A549 (cell line): Measurements from ENCODE around the gene IKZF3. TPM values are rescaled to one million over a fixed set of nuclear protein-coding genes. Genes with fewer than 3 reads are reported as not detected.

ENCODE experiments used
- ATAC-seq, 2 experiments: fragments of 200-7000 bp in 1 of 2; fragments of >200 bp in 1 of 2; cut with Nextera tagmentation in 1 of 2; cut with Tn5 transposase in 1 of 2; 3 replicates each; pipeline versions ENCODE4 v1.8.0 to v1.9.1; 2018 to 2020; ENCODE audit warnings: mild to moderate bottlenecking in 1 of 2, moderate library complexity in 1 of 2
- CTCF ChIA-PET: fragments of 300-600 bp; sonication (Branson Sonifier 250); formaldehyde crosslinking; extraction: SDS; loops from one replicate; lab custom pipeline; 2021; ENCODE audit warnings: antibody characterized with exemption, inconsistent platforms; lab: Yijun Ruan, JAX
- POLR2A ChIA-PET: fragments of 350-600 bp; formaldehyde crosslinking; extraction: SDS; loops from one replicate; lab custom pipeline; 2021; ENCODE audit warnings: antibody characterized with exemption, inconsistent platforms; lab: Yijun Ruan, JAX
- DNase-seq, 2 experiments: peaks; one replicate each; pipeline versions ENCODE4 v3.0.0 to v3.0.0-alpha.2; 2011 to 2016; ENCODE audit warnings: low read depth in 1 of 2, low spot score in 1 of 2
- FAIRE-seq: peaks from 2 replicates; lab custom pipeline; 2011; peaks lifted over from hg19 to GRCh38; lab: Jason Lieb, UNC
- H3K27ac ChIP-seq, 2 experiments: fragments of >200 bp; sonication (Bioruptor Twin); formaldehyde crosslinking; 3 replicates each; pipeline ENCODE4 v1.5.1; 2016 to 2017
- H3K4me1 ChIP-seq: fragments of >200 bp; sonication (Bioruptor Twin); formaldehyde crosslinking; 3 replicates; pipeline ENCODE4 v1.6.1; 2016
- H3K4me2 ChIP-seq: fragments of >200 bp; sonication (Bioruptor Twin); formaldehyde crosslinking; 3 replicates; pipeline ENCODE4 v1.6.1; 2016
- H3K4me3 ChIP-seq: fragments of >200 bp; sonication (Bioruptor Twin); formaldehyde crosslinking; 3 replicates; pipeline ENCODE4 v1.5.1; 2016
- H3K9me3 ChIP-seq: fragments of >200 bp; sonication (Bioruptor Twin); formaldehyde crosslinking; 3 replicates; pipeline ENCODE4 v1.6.1; 2016
- ATOH8 ChIP-seq: fragments of 250-450 bp; sonication (Bioruptor Pico); IDR thresholded peaks from 2 replicates; pipeline ENCODE4 v1.5.0; 2020; ENCODE audit warnings: low read depth, mild to moderate bottlenecking, moderate library complexity
- CEBPB ChIP-seq, 2 experiments: fragments of >200 bp in 1 of 2; sonication (Bioruptor Twin) in 1 of 2; formaldehyde crosslinking in 1 of 2; IDR thresholded peaks; 2 replicates each; pipeline ENCODE4 v1.6.1; 2012 to 2016
- CHD2 ChIP-seq: fragments of 150-350 bp; IDR thresholded peaks from 2 replicates; pipeline ENCODE4 v1.6.1; 2014; ENCODE audit warnings: low read length; ENCODE audit not compliant: partially characterized antibody
- CTCF ChIP-seq: fragments of >200 bp; sonication (Bioruptor Twin); formaldehyde crosslinking; IDR thresholded peaks from 3 replicates; pipeline ENCODE4 v1.5.1; 2016
- E2F6 ChIP-seq: IDR thresholded peaks from 2 replicates; pipeline ENCODE4 v1.6.1; 2012; ENCODE audit warnings: low read depth, borderline replicate concordance
- EP300 ChIP-seq, 2 experiments: fragments of >200 bp; sonication (Bioruptor Twin); formaldehyde crosslinking; IDR thresholded peaks; 2 replicates in 1 of 2; 3 replicates in 1 of 2; pipeline ENCODE4 v1.6.1; 2016 to 2017
- HDAC2 ChIP-seq: fragments of 200-600 bp; sonication (generic); IDR thresholded peaks from 2 replicates; pipeline ENCODE4 v1.6.1; 2016
- HES2 ChIP-seq: fragments of >200 bp; sonication (Bioruptor Twin); formaldehyde crosslinking; IDR thresholded peaks from 2 replicates; pipeline ENCODE4 v1.6.1; 2016
- HEYL ChIP-seq: fragments of 250-450 bp; sonication (Bioruptor Pico); IDR thresholded peaks from 2 replicates; pipeline ENCODE4 v1.8.0; 2021; ENCODE audit warnings: mild to moderate bottlenecking, moderate library complexity
- HMGXB4 ChIP-seq: fragments of 250-450 bp; sonication (Bioruptor Pico); IDR thresholded peaks from 2 replicates; pipeline ENCODE4 v1.5.0; 2021; ENCODE audit warnings: mild to moderate bottlenecking, moderate library complexity, borderline replicate concordance
- HOXA7 ChIP-seq: fragments of 250-450 bp; sonication (Bioruptor Pico); IDR thresholded peaks from 2 replicates; pipeline ENCODE4 v1.5.0; 2020; ENCODE audit warnings: mild to moderate bottlenecking, moderate library complexity
- KDM5A ChIP-seq: fragments of 200-600 bp; sonication (generic); IDR thresholded peaks from 2 replicates; pipeline ENCODE4 v1.6.1; 2016; ENCODE audit warnings: antibody characterized with exemption, mild to moderate bottlenecking
- MAX ChIP-seq: IDR thresholded peaks from 2 replicates; pipeline ENCODE4 v1.6.1; 2012
- NFE2L2 ChIP-seq: fragments of 150-350 bp; conservative IDR thresholded peaks from 2 replicates; pipeline ENCODE4 v1.6.1; 2014; ENCODE audit warnings: low read length
- PHF8 ChIP-seq: fragments of 200-600 bp; sonication (generic); IDR thresholded peaks from 2 replicates; pipeline ENCODE4 v1.6.1; 2016; ENCODE audit warnings: low read depth, mild to moderate bottlenecking, antibody characterized with exemption, moderate library complexity, borderline replicate concordance
- POLR2A ChIP-seq: IDR thresholded peaks from 2 replicates; pipeline ENCODE4 v1.6.1; 2012; ENCODE audit warnings: mild to moderate bottlenecking, low read length
- POLR2AphosphoS2 ChIP-seq: conservative IDR thresholded peaks from 2 replicates; pipeline ENCODE4 v1.6.1; 2012; ENCODE audit warnings: low read length, improper control_type of control experiment, inconsistent platforms
- RARB ChIP-seq: fragments of 250-450 bp; sonication (Bioruptor Pico); IDR thresholded peaks from 2 replicates; pipeline ENCODE4 v1.8.0; 2021; ENCODE audit warnings: mild to moderate bottlenecking, moderate library complexity
- RCOR1 ChIP-seq: fragments of 150-350 bp; IDR thresholded peaks from 2 replicates; pipeline ENCODE4 v1.6.1; 2014; ENCODE audit warnings: antibody characterized with exemption, low read length, low read depth
- RNF2 ChIP-seq: fragments of 200-600 bp; sonication (generic); IDR thresholded peaks from 2 replicates; pipeline ENCODE4 v1.6.1; 2016; ENCODE audit warnings: low read depth, mild to moderate bottlenecking, antibody characterized with exemption, moderate library complexity, borderline replicate concordance
- SMC3 ChIP-seq: fragments of >200 bp; sonication (Bioruptor Twin); formaldehyde crosslinking; IDR thresholded peaks from 3 replicates; pipeline ENCODE4 v1.6.1; 2018; ENCODE audit warnings: inconsistent platforms
- WGBS: methylation state at CpG from one replicate; pipeline ENCODE4 v1.1.6; 2017; ENCODE audit errors: missing lambda C conversion rate; 5-methylcytosine and 5-hydroxymethylcytosine counted together
- polyA plus RNA-seq, 4 experiments: library from polyadenylated mRNA; depleted of rRNA in 3 of 4; stranded (reverse); fragments of >200 nt; fragmentation: RNase III in 1 of 4; extraction: RNeasy Plus Mini Kit Qiagen cat#74134 plus additional on column Dnase treatment in 1 of 4; gene quantifications; 2 replicates in 3 of 4; 3 replicates in 1 of 4; pipeline ENCODE4 v1.2.3, GENCODE V29; 2011 to 2017

The IKZF3 gene
- polyA plus RNA-seq, 2 of the 4 experiments (the other 2 are of a cell fraction) = not detected

GRCh38 chr17:39782481-39782880, 81.6 kb downstream of the IKZF3 start:
- ChIA-PET CTCF (interaction anchor here (0.6 to 1.7 kb wide), 3 partner anchors 24 to 1185 kb away, joined by 3 to 6 read pairs (median 3); partner anchors contain the start of gene PSMD3), POLR2A (no interaction called here)
- TF ChIP-seq HDAC2 (no peak), EP300 (IDR thresholded peaks at IDR 0.05) (no peak), E2F6 (no peak), SMC3 (no peak), POLR2A (no peak), KDM5A (no peak), HES2 (no peak)
- 17% methylated on average over 4 of the region's 4 CpGs for WGBS
- no peaks in the 10 kb centered on the region for H3K9me3 ChIP-seq
- ATAC-seq = no peak
- H3K4me1 ChIP-seq = no peaks in the 10 kb centered on the region
- no peak overlapping the region for H3K4me2 ChIP-seq
- H3K4me3 ChIP-seq = no peak overlapping the region
- H3K27ac ChIP-seq = no peak overlapping the region
- no peak for DNase-seq
- no peak for FAIRE-seq

GRCh38 chr17:39781861-39782213, 82.3 kb downstream of the IKZF3 start:
- Histone ChIP-seq H3K4me3 (no peak overlapping the region), H3K4me2 (no peak overlapping the region), H3K4me1 (no peaks in the 10 kb centered on the region), H3K27ac (no peak overlapping the region), H3K9me3 (no peaks in the 10 kb centered on the region)
- CTCF ChIA-PET = interaction anchor here (0.6 to 1.7 kb wide), 2 partner anchors 25 to 198 kb away, joined by 3 to 6 read pairs; partner anchors contain the start of gene PSMD3
- DNase-seq (no peak), ATAC-seq (no peak), FAIRE-seq (peak; percentile 90)
- peak; percentile 48; the same call in 1 of the 2 replicates for TF ChIP-seq RNF2
- TF ChIP-seq NFE2L2 = no peak
- no peak for TF ChIP-seq PHF8
- POLR2A ChIA-PET = no interaction called here
- WGBS = 2% methylated on average over 2 of the region's 2 CpGs

- H3K9me3 ChIP-seq = no peaks in the 10 kb centered on the region
- no peak overlapping the region for H3K4me2 ChIP-seq
- H3K27ac ChIP-seq = no peak overlapping the region
- WGBS = 17% methylated on average over 6 of the region's 6 CpGs
- ChIA-PET CTCF (interaction anchor here (1.1 to 1.7 kb wide), 2 partner anchors 158 to 199 kb away, joined by 3 to 6 read pairs; partner anchors contain the start of gene PSMD3), POLR2A (no interaction called here)
- ATAC-seq (no peak), DNase-seq (no peak)
- H3K4me1 ChIP-seq = no peaks in the 10 kb centered on the region
- no peak overlapping the region for H3K4me3 ChIP-seq
- no peak for TF ChIP-seq HES2
- TF ChIP-seq HOXA7 (CRISPR knock-in tag) = no peak
- TF ChIP-seq POLR2AphosphoS2 = no peak
- no peak for TF ChIP-seq PHF8
- no peak for TF ChIP-seq CTCF
- no peak for TF ChIP-seq CEBPB (IDR thresholded peaks at IDR 0.05)
- no peak for TF ChIP-seq MAX
- TF ChIP-seq ATOH8 = no peak
- no peak for TF ChIP-seq CHD2
- TF ChIP-seq RCOR1 = no peak
- TF ChIP-seq HEYL (CRISPR knock-in tag) = no peak
- TF ChIP-seq RARB (CRISPR knock-in tag) = no peak
- TF ChIP-seq HMGXB4 (CRISPR knock-in tag) = no peak
- TF ChIP-seq, all 56 proteins: peak for 0
- FAIRE-seq = no peak
Measured at GRCh38 chr17:39781031-39781860, 82.9 kb downstream of the IKZF3 start.
